Fibroblast of mammary gland (primary cell): Measurements from ENCODE around the gene KLHDC4.

ENCODE experiments used
- DNase-seq: peaks from one replicate; pipeline ENCODE4 v3.0.0-alpha.2; 2010; ENCODE audit warnings: low read depth
- H3K4me3 ChIP-seq: 2 replicates; pipeline ENCODE4 v1.5.1; 2011; ENCODE audit warnings: low read depth, mild to moderate bottlenecking, low read length, moderate library complexity; ENCODE audit not compliant: control insufficient read depth
- CTCF ChIP-seq: conservative IDR thresholded peaks from 2 replicates; pipeline ENCODE4 v1.5.1; 2011; ENCODE audit warnings: low read depth, low read length, inconsistent platforms; ENCODE audit not compliant: control insufficient read depth, insufficient read depth

The KLHDC4 gene

GRCh38 chr16:87698676-87699199 is 67.0 kb downstream of the KLHDC4 start:
- TF ChIP-seq CTCF: no peak
- no peak for DNase-seq
- H3K4me3 ChIP-seq: no peak overlapping the region

GRCh38 chr16:87698241-87698640 is 67.5 kb downstream of the KLHDC4 start:
- no peak for TF ChIP-seq CTCF
- DNase-seq: no peak
- H3K4me3 ChIP-seq: no peak overlapping the region

GRCh38 chr16:87697792-87698191 is 68.0 kb downstream of the KLHDC4 start:
- H3K4me3 ChIP-seq: no peak overlapping the region
- TF ChIP-seq CTCF: no peak
- DNase-seq: no peak

GRCh38 chr16:87697256-87697655 is 68.5 kb downstream of the KLHDC4 start:
- H3K4me3 ChIP-seq: no peak overlapping the region
- TF ChIP-seq CTCF: no peak
- no peak for DNase-seq

- no peak overlapping the region for H3K4me3 ChIP-seq
- DNase-seq: no peak
- TF ChIP-seq CTCF: no peak
Measured at GRCh38 chr16:87696726-87697125, 69.1 kb downstream of the KLHDC4 start.

- DNase-seq: no peak
- TF ChIP-seq CTCF: no peak
- H3K4me3 ChIP-seq: no peak overlapping the region
Measured at GRCh38 chr16:87695534-87695933, 70.3 kb downstream of the KLHDC4 start.
